Measurements from ENCODE around the gene KRTAP4-7. TPM values are rescaled to one million over a fixed set of nuclear protein-coding genes. Genes with fewer than 3 reads are reported as not detected.
"Not testable (repeated sequence)": the region's sequence is repeated elsewhere in the genome, so short reads cannot be mapped to it uniquely, and the experiment has no call there.

KRTAP4-7 gene
- total RNA-seq (2014; rRNA removed; shearing (Covaris generic)): not detected in 2 replicates

GRCh38 chr17:41084100-41084856 is at the start of gene KRTAP4-7:
Gene KRTAP4-7 (plus strand): TSS chr17:41084150. CDS start chr17:41084207, 57 bp downstream.
- DNase-seq (ENCODE audit: low spot score); in situ Hi-C loops (cut with HindIII; ENCODE audit: low sequenced_read_pairs): not testable (repeated sequence)

- DNase-seq (ENCODE audit: low spot score); in situ Hi-C loops (cut with HindIII; ENCODE audit: low sequenced_read_pairs): not testable (repeated sequence)
These were observed 49.5 kb upstream of the KRTAP4-7 start, which contains the start of gene KRTAP1-3 for GRCh38 chr17:41034346-41034935. Gene KRTAP1-3 (minus strand): TSS chr17:41034874. CDS start chr17:41034821, 53 bp downstream.

- in situ Hi-C loops (cut with HindIII; ENCODE audit: low sequenced_read_pairs): no loop called here
These were observed 46.0 kb upstream of the KRTAP4-7 start for GRCh38 chr17:41037853-41038350.

GRCh38 chr17:41040783-41041571 is 43.0 kb upstream of the KRTAP4-7 start, which contains the start of gene KRTAP1-1:
Gene KRTAP1-1 (minus strand): TSS chr17:41041450. CDS start chr17:41041397, 53 bp downstream.
- DNase-seq (ENCODE audit: low spot score); in situ Hi-C loops (cut with HindIII; ENCODE audit: low sequenced_read_pairs): not testable (repeated sequence)

More at GRCh38 chr17:41037853-41038350, 46.0 kb upstream of the KRTAP4-7 start:
- DNase-seq (ENCODE audit: low spot score): no peak

- in situ Hi-C loops (cut with HindIII; ENCODE audit: low sequenced_read_pairs): no loop called here
These were observed 41.0 kb upstream of the KRTAP4-7 start for GRCh38 chr17:41042953-41043352.

GRCh38 chr17:41046735-41047465 is 37.0 kb upstream of the KRTAP4-7 start, which contains the start of gene KRTAP2-1:
Gene KRTAP2-1 (minus strand): TSS chr17:41047316. CDS start chr17:41047267, 49 bp downstream.
- in situ Hi-C loops (cut with HindIII; ENCODE audit: low sequenced_read_pairs); DNase-seq (ENCODE audit: low spot score): not testable (repeated sequence)

More at GRCh38 chr17:41042953-41043352, 41.0 kb upstream of the KRTAP4-7 start:
- DNase-seq (ENCODE audit: low spot score): no peak

- DNase-seq (ENCODE audit: low spot score): no peak
- in situ Hi-C loops (cut with HindIII; ENCODE audit: low sequenced_read_pairs): no loop called here
These were observed 35.5 kb upstream of the KRTAP4-7 start for GRCh38 chr17:41048441-41048840.

GRCh38 chr17:41049110-41049509 is 34.8 kb upstream of the KRTAP4-7 start:
- DNase-seq (ENCODE audit: low spot score): no peak

GRCh38 chr17:41052566-41052965 is 31.4 kb upstream of the KRTAP4-7 start:
- in situ Hi-C loops (cut with HindIII; ENCODE audit: low sequenced_read_pairs): no loop called here
- no peak for DNase-seq (ENCODE audit: low spot score)

More at GRCh38 chr17:41049110-41049509, 34.8 kb upstream of the KRTAP4-7 start:
- in situ Hi-C loops (cut with HindIII; ENCODE audit: low sequenced_read_pairs): no loop called here

- in situ Hi-C loops (cut with HindIII; ENCODE audit: low sequenced_read_pairs): no loop called here
- DNase-seq (ENCODE audit: low spot score): no peak
These were observed 29.9 kb upstream of the KRTAP4-7 start for GRCh38 chr17:41054025-41054424.

- DNase-seq (ENCODE audit: low spot score); in situ Hi-C loops (cut with HindIII; ENCODE audit: low sequenced_read_pairs): not testable (repeated sequence)
These were observed 29.4 kb upstream of the KRTAP4-7 start for GRCh38 chr17:41054556-41054955.

- DNase-seq (ENCODE audit: low spot score); in situ Hi-C loops (cut with HindIII; ENCODE audit: low sequenced_read_pairs): not testable (repeated sequence)
These were observed 28.8 kb upstream of the KRTAP4-7 start, which contains the start of gene KRTAP2-2 for GRCh38 chr17:41055130-41055529. Gene KRTAP2-2 (minus strand): TSS chr17:41055230. CDS start chr17:41055211, 19 bp downstream.

- in situ Hi-C loops (cut with HindIII; ENCODE audit: low sequenced_read_pairs): no loop called here
These were observed 26.4 kb upstream of the KRTAP4-7 start for GRCh38 chr17:41057547-41057946.

GRCh38 chr17:41058741-41059140 is 25.2 kb upstream of the KRTAP4-7 start:
- DNase-seq (ENCODE audit: low spot score): no peak
- in situ Hi-C loops (cut with HindIII; ENCODE audit: low sequenced_read_pairs): no loop called here

More at GRCh38 chr17:41057547-41057946, 26.4 kb upstream of the KRTAP4-7 start:
- DNase-seq (ENCODE audit: low spot score): no peak

GRCh38 chr17:41059276-41060051 is 24.5 kb upstream of the KRTAP4-7 start:
- DNase-seq (ENCODE audit: low spot score); in situ Hi-C loops (cut with HindIII; ENCODE audit: low sequenced_read_pairs): not testable (repeated sequence)

GRCh38 chr17:41060052-41060604 is 23.8 kb upstream of the KRTAP4-7 start, which contains the start of gene KRTAP2-3:
Gene KRTAP2-3 (minus strand): TSS chr17:41060114. CDS start chr17:41060050, 64 bp downstream.
- no peak for DNase-seq (ENCODE audit: low spot score)
- in situ Hi-C loops (cut with HindIII; ENCODE audit: low sequenced_read_pairs): no loop called here

- no peak for DNase-seq (ENCODE audit: low spot score)
- in situ Hi-C loops (cut with HindIII; ENCODE audit: low sequenced_read_pairs): no loop called here
These were observed 22.0 kb upstream of the KRTAP4-7 start for GRCh38 chr17:41061964-41062363.
